GM18502 (cell line): ENCODE results near the gene LIMS1.

Experiments
- ATAC-seq: cut with Tn5 transposase; IDR thresholded peaks from one replicate; pipeline ENCODE4 v1.9.1; 2021; ENCODE audit warnings: mild to moderate bottlenecking; ENCODE audit not compliant: unreplicated experiment, poor library complexity

LIMS1 gene

GRCh38 chr2:108612153-108612513, 77.9 kb downstream of the LIMS1 start:
- peak; percentile 83 for ATAC-seq

DNA sequence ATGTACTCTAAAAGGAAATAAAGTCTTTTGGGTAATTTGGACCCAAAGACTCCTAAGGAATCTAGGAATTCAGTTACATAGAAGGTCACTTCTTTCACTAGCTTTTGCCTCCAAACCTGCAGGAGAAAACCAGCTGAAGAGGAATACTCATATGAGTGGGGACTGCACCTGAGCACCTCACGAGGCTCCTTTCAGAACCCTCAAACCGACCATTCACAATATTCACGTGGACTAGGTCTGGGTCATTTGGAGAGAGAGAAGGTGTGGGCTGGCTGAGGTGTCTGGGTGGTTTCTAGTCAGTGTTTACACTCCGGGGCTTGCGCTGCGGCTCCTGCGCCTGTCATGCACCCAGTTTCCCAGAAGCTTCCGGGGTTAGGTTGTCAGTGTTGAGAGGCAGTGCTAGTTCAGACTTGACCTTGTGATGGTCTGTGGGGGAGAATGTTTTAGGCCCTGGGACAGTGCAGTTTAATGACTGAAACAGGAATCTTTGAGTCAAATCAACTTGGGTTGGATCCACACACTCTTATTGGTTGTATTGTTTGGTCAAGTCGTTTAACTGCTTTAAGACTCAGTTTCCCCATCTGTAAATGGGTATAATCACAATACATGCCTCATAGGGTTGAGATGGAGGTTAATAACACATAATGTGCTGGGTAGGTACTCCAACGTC, 78.4 kb downstream of the LIMS1 start:
- ATAC-seq, result peak; percentile 86

DNA sequence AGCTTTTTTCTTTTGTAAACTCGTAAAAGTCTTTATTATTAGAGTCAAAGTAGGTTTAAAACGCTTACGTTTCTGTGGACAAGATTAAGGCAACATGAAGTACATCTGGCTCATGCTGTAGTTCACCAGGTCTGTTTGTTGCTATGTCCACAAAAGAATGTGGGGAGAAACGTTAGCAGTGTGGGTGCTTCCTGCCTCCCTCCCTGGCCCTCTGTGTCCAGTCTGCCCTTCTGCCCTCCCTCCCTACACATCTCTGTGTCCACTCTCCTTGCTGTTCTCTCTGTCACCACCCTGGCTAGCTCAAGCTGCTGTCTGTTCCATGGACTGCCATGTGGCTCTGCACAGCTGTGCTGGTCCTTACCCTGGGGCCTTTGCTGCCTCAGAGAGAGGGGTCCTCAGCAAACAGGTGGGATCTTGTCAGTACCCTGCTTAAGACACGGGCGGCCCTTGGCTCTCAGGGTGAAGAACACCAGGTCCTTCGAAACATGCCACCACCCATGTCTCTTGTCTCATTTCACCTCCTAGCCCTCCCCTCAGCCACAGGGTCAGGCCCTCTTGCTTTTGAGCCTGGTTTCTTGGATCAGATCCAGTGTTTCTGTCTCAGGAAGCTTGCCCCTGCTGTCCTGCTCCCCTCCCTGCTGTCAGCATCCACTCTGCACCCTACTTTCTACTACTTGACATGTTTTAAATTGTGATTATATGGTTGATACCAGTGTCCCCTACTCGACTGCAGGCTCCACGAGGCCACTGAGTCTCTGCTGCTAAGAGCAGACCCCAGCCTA, 79.2 kb downstream of the LIMS1 start:
- no peak for ATAC-seq

GRCh38 chr2:108614043-108614545, 79.8 kb downstream of the LIMS1 start:
- ATAC-seq, result no peak

- ATAC-seq, result no peak
Measured at GRCh38 chr2:108614659-108615058, 80.4 kb downstream of the LIMS1 start.

DNA sequence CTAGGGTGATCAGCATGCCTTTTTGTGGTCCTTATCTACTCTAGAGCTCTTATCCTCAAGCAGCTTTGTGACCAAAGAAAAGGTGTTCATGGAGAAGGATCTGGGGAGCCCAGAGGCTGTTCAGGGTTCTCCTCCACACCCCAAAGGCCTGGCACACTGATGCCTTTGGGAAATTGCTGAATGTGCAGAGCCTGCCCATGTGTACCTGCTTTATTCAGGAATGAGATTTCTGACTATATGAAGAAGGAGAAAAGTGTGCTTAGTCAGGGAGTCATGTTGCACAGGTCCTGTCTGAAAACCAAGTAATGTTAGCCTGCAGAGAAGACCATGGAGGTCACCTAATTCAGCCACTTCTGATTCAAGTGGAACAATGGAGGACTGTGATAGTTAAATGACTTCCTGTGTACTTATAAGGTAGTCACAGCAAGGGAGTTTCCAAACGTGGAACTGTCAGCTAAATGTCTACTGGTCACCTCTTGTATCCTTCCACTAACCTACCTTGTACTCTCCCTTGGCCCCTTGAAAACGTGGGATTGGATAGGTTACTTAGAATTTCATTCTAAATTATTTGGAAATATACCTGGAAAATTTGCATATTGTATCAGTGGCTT, 81.3 kb downstream of the LIMS1 start:
- ATAC-seq, result no peak

GRCh38 chr2:108616318-108616717, 82.0 kb downstream of the LIMS1 start:
- ATAC-seq, result no peak

- no peak for ATAC-seq
Measured at GRCh38 chr2:108616751-108617161, 82.5 kb downstream of the LIMS1 start.

GRCh38 chr2:108617617-108618016, 83.3 kb downstream of the LIMS1 start:
- ATAC-seq, result no peak

DNA sequence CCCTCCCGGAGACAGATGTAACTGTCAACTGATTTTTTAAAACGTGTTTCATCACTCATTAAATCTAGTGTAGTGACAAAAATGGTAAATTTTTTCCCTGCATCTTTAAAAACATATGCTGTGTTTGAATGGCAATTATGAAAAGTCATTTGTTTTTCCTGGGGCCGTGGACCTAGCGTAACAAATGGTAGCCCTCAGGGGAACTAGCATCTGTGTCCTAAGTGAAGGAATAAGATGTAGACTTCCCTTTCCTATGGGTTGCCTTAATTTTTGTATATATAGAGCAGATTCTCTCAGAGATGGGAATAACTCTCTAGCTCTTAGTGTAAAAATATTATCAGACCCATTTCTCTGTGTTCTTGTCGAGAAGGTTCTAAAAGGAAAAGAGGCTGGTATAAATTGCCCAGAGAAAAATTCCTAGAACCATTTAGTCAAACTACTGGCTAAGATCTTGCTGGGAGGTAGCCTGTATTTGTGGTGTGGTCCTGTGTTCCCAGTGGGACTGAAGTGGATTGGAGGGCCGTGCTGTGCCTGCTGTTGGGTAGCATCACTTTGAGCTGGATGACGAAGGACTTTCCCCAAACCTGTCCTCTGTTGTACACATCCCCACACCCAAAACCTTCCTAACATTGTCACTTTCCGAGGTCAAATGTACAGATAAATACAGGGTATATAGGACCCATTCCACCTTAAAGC, 85.8 kb downstream of the LIMS1 start:
- ATAC-seq, result no peak

DNA sequence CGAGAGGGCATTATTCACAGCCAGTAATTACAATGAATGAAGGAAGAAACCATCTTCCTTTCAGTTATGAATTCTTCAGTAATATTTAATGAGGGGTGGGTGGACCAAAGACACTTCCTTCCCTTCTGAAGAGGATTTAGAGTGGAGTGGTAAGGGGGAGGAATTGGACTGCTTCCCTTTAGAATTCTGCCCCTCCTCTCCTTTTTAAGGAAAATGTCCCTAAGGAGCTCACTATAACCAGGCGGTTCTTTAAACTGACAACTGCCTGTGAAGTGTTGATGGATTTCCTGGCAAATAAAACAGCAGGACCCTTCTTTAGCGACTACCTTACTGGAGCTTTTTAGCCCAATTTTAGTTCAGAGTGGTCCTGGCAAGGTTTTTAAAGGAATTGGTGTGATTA, 86.4 kb downstream of the LIMS1 start:
- no peak for ATAC-seq

GRCh38 chr2:108621087-108621559, 86.9 kb downstream of the LIMS1 start:
- peak; percentile 100 for ATAC-seq

GRCh38 chr2:108621687-108622681, 87.7 kb downstream of the LIMS1 start:
- ATAC-seq, result no peak

- no peak for ATAC-seq
Measured at GRCh38 chr2:108623616-108624015, 89.3 kb downstream of the LIMS1 start.

GRCh38 chr2:108625186-108625827, 91.0 kb downstream of the LIMS1 start:
- ATAC-seq, result no peak

DNA sequence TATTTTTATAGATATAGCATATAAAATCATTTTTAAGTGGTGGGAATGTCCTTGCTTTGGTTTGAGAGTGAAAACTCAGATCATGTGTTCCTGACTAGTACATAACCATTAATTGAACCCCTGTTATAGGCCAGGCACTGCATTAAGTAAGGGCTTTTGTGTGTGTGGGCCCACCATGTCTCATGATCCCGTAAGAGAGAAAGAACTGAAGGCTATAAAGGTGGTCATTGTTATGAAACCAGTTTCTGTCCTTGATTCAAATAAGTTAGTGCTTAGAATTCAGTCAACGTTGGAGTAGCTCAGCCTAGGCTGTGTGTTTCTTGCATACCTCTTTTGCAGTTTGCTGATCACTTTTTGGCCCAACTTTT, 91.5 kb downstream of the LIMS1 start:
- no peak for ATAC-seq

- no peak for ATAC-seq
Measured at GRCh38 chr2:108626995-108627394, 92.7 kb downstream of the LIMS1 start.

DNA sequence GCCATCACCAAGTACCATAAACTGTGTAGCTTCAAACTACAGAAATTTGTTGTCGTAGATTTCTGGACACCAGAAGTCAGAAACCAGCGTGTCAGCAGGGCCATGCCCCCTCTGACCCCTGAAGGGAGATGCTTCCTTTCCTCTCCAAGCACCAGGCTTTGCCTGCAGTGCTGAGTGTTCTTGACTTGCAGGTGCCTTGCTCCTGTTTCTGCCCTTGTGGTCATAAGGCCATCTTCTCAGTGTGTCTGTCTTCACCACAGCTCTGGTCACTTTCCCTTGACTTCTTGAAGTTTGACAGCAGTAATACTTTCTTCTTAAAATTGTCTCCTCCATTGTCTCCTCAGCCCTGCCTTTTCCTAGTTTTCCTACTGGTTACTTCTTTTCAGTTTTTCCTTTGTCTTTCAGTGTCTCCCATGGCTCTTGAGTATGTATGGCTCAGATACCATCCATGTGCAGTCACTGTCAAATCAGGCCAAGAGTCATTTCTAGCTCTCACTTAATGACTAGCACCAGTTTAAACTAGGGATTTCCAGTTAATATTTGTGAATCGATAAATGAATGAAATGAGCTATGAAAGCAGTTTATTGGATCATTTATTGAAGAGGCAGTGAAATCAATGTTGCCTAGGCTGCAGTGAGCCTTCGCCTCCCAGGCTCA, 93.8 kb downstream of the LIMS1 start:
- no peak for ATAC-seq

GRCh38 chr2:108628936-108629335, 94.7 kb downstream of the LIMS1 start:
- no peak for ATAC-seq
